CD4-positive, CD25-positive, alpha-beta regulatory T cell (primary cell): ENCODE data around the gene TNFSF4. TPM values are rescaled to one million over a fixed set of nuclear protein-coding genes. Genes with fewer than 3 reads are reported as not detected.

Experiments
- ATAC-seq, 2 donors: fragments of 150-1000 bp; cut with Tn5 transposase; one replicate each; pipeline ENCODE4 v1.10.0; 2021; ENCODE audit warnings: low read depth in 2 of 2, moderate number of reproducible peaks in 2 of 2, moderate library complexity in 1 of 2
- DNase-seq, 3 donors: peaks; one replicate each; pipeline versions ENCODE4 v3.0.0 to v3.0.0-alpha.2; 2012 to 2022; ENCODE audit warnings: mixed read lengths in 1 of 3
- H3K27ac ChIP-seq: one replicate; pipeline ENCODE4 v1.7.0; 2013; ENCODE audit warnings: mild to moderate bottlenecking, low read length; ENCODE audit not compliant: insufficient read depth, poor library complexity, severe bottlenecking
- H3K27me3 ChIP-seq: one replicate; pipeline ENCODE4 v1.7.0; 2013; ENCODE audit warnings: low read length; ENCODE audit not compliant: control insufficient read depth, insufficient read depth
- H3K36me3 ChIP-seq: one replicate; pipeline ENCODE4 v1.7.0; 2013; ENCODE audit warnings: mild to moderate bottlenecking, low read length, moderate library complexity; ENCODE audit not compliant: control insufficient read depth, insufficient read depth
- H3K4me1 ChIP-seq: 2 replicates; pipeline ENCODE4 v1.7.0; 2013; ENCODE audit warnings: mild to moderate bottlenecking, low read length; ENCODE audit not compliant: insufficient read depth, control insufficient read depth, poor library complexity, severe bottlenecking
- H3K4me3 ChIP-seq: one replicate; pipeline ENCODE4 v1.7.0; 2013; ENCODE audit warnings: low read depth, mild to moderate bottlenecking, low read length, moderate library complexity
- H3K9me3 ChIP-seq, 2 experiments: 1 replicate in 1 of 2; 2 replicates in 1 of 2; pipeline ENCODE4 v1.7.0; 2013; ENCODE audit warnings: low read length in 2 of 2, mild to moderate bottlenecking in 1 of 2, moderate library complexity in 1 of 2; ENCODE audit not compliant: control insufficient read depth in 2 of 2
- H3K27ac Mint-ChIP-seq, 3 donors: one replicate each; pipeline ENCODE4 v1.8.0; 2020 to 2022; ENCODE audit warnings: mild to moderate bottlenecking in 3 of 3, mixed read lengths in 3 of 3, moderate library complexity in 2 of 3
- H3K27me3 Mint-ChIP-seq: one replicate; pipeline ENCODE4 v1.8.0; 2022; ENCODE audit warnings: mild to moderate bottlenecking, mixed read lengths
- H3K36me3 Mint-ChIP-seq: one replicate; pipeline ENCODE4 v1.8.0; 2020; ENCODE audit warnings: mixed read lengths
- H3K4me1 Mint-ChIP-seq, 4 donors: one replicate each; pipeline ENCODE4 v1.8.0; 2020 to 2022; ENCODE audit warnings: mixed read lengths in 4 of 4, mild to moderate bottlenecking in 1 of 4
- H3K4me3 Mint-ChIP-seq, 4 donors: one replicate each; pipeline ENCODE4 v1.8.0; 2020 to 2022; ENCODE audit warnings: mild to moderate bottlenecking in 4 of 4, mixed read lengths in 4 of 4, moderate library complexity in 3 of 4
- H3K9me3 Mint-ChIP-seq, 7 donors: one replicate each; pipeline ENCODE4 v1.8.0; 2020 to 2022; ENCODE audit warnings: mixed read lengths in 7 of 7, mild to moderate bottlenecking in 3 of 7, moderate library complexity in 2 of 7
- polyA plus RNA-seq, 4 donors: library from polyadenylated mRNA; unstranded; fragments of 300-500 nt; fragmentation: Illumina TruSeq; gene quantifications; one replicate each; pipeline ENCODE4 v1.2.3, GENCODE V29; 2021
- total RNA-seq: library from RNA; stranded (reverse); gene quantifications from one replicate; pipeline ENCODE4 v1.2.3, GENCODE V29; 2022

The TNFSF4 gene
- total and polyA plus RNA-seq, 5 donors from 2014 or later: 0.18 to 2.9 (median 0.45) TPM

- DNase-seq: no peak
- no peaks in the 10 kb centered on the region for H3K27me3 ChIP-seq
- Mint-ChIP-seq H3K36me3 (no peaks in the 10 kb centered on the region), H3K4me3 (no peak overlapping the region), H3K9me3 (peaks cover 3 to 26% (median 9%) of the 10 kb centered on the region in 7 donors), H3K4me1 (no peaks in the 10 kb centered on the region), H3K27ac (no peak overlapping the region), H3K27me3 (peaks cover 18% of the 10 kb centered on the region)
- H3K27ac ChIP-seq: no peak overlapping the region
- H3K4me1 ChIP-seq: no peaks in the 10 kb centered on the region
- no peak for ATAC-seq
- H3K9me3 ChIP-seq: peaks cover 0 to 7% of the 10 kb centered on the region in 2 experiments
- H3K4me3 ChIP-seq: no peak overlapping the region
- no peaks in the 10 kb centered on the region for H3K36me3 ChIP-seq
These were observed 66.4 kb downstream of the TNFSF4 start for GRCh38 chr1:173140733-173141132.

GRCh38 chr1:173139706-173140105 is 67.4 kb downstream of the TNFSF4 start:
- H3K9me3 ChIP-seq: no peaks in the 10 kb centered on the region
- no peaks in the 10 kb centered on the region for H3K4me1 ChIP-seq
- peaks cover 5% of the 10 kb centered on the region for H3K27me3 ChIP-seq
- ATAC-seq (no peak), DNase-seq (no peak)
- Mint-ChIP-seq H3K9me3 (peaks cover 0 to 16% (median 6%) of the 10 kb centered on the region in 7 donors), H3K4me1 (no peaks in the 10 kb centered on the region), H3K27ac (no peak overlapping the region), H3K4me3 (no peak overlapping the region), H3K27me3 (peaks cover 11% of the 10 kb centered on the region), H3K36me3 (no peaks in the 10 kb centered on the region)
- no peak overlapping the region for H3K4me3 ChIP-seq
- no peak overlapping the region for H3K27ac ChIP-seq
- no peaks in the 10 kb centered on the region for H3K36me3 ChIP-seq

GRCh38 chr1:173137107-173137706 is 69.9 kb downstream of the TNFSF4 start:
- H3K4me3 Mint-ChIP-seq: no peak overlapping the region
- H3K36me3 ChIP-seq: no peaks in the 10 kb centered on the region
- H3K27ac ChIP-seq: no peak overlapping the region
- ATAC-seq (no peak), DNase-seq (no peak)
- H3K27me3 ChIP-seq: peaks cover 6% of the 10 kb centered on the region
- H3K9me3 Mint-ChIP-seq: peaks cover 0 to 8% (median 0%) of the 10 kb centered on the region in 7 donors
- H3K27ac Mint-ChIP-seq: no peak overlapping the region
- H3K4me1 Mint-ChIP-seq: no peaks in the 10 kb centered on the region
- no peaks in the 10 kb centered on the region for H3K4me1 ChIP-seq
- peaks cover 19% of the 10 kb centered on the region for H3K27me3 Mint-ChIP-seq
- no peak overlapping the region for H3K4me3 ChIP-seq
- H3K36me3 Mint-ChIP-seq: no peaks in the 10 kb centered on the region
- H3K9me3 ChIP-seq: no peaks in the 10 kb centered on the region

GRCh38 chr1:173134800-173135199 is 72.3 kb downstream of the TNFSF4 start:
- no peak overlapping the region for H3K4me3 Mint-ChIP-seq
- no peaks in the 10 kb centered on the region for H3K9me3 ChIP-seq
- H3K4me1 ChIP-seq: no peaks in the 10 kb centered on the region
- H3K27ac Mint-ChIP-seq: no peak overlapping the region
- H3K27me3 ChIP-seq: peaks cover 6% of the 10 kb centered on the region
- H3K36me3 Mint-ChIP-seq: no peaks in the 10 kb centered on the region
- H3K27ac ChIP-seq: no peak overlapping the region
- peaks cover 0 to 4% (median 0%) of the 10 kb centered on the region in 4 donors for H3K4me1 Mint-ChIP-seq
- no peak overlapping the region for H3K4me3 ChIP-seq
- H3K27me3 Mint-ChIP-seq: peaks cover 30% of the 10 kb centered on the region
- no peaks in the 10 kb centered on the region for H3K36me3 ChIP-seq
- H3K9me3 Mint-ChIP-seq: peaks cover 0 to 10% (median 0%) of the 10 kb centered on the region in 7 donors
- DNase-seq (no peak), ATAC-seq (no peak)

- Mint-ChIP-seq H3K27me3 (peaks cover 30% of the 10 kb centered on the region), H3K4me1 (peaks cover 0 to 4% (median 0%) of the 10 kb centered on the region in 4 donors), H3K36me3 (no peaks in the 10 kb centered on the region), H3K9me3 (peaks cover 0 to 5% (median 0%) of the 10 kb centered on the region in 7 donors), H3K4me3 (no peak overlapping the region), H3K27ac (no peak overlapping the region)
- H3K9me3 ChIP-seq: no peaks in the 10 kb centered on the region
- H3K27ac ChIP-seq: no peak overlapping the region
- no peaks in the 10 kb centered on the region for H3K4me1 ChIP-seq
- no peak for DNase-seq
- no peak for ATAC-seq
- H3K36me3 ChIP-seq: no peaks in the 10 kb centered on the region
- no peak overlapping the region for H3K4me3 ChIP-seq
- peaks cover 6% of the 10 kb centered on the region for H3K27me3 ChIP-seq
These were observed 73.1 kb downstream of the TNFSF4 start for GRCh38 chr1:173134029-173134428.

Other genes starting within 250 kb of the TNFSF4 start
- not detected for gene TNFSF18, start 156.4 kb downstream of the TNFSF4 start, total RNA-seq
- not detected for gene TNFSF18, start 156.4 kb downstream of the TNFSF4 start, polyA plus RNA-seq